ENCODE measurements around the gene TM4SF20. TPM values are rescaled to one million over a fixed set of nuclear protein-coding genes. Genes with fewer than 3 reads are reported as not detected.

The TM4SF20 gene
- polyA plus RNA-seq, 1 of the 3 experiments (the other 2 are of a cell fraction): 0.03 TPM

GRCh38 chr2:227320305-227321094 is 58.6 kb downstream of the TM4SF20 start (continued):
- TF ChIP-seq, protein P1, sequence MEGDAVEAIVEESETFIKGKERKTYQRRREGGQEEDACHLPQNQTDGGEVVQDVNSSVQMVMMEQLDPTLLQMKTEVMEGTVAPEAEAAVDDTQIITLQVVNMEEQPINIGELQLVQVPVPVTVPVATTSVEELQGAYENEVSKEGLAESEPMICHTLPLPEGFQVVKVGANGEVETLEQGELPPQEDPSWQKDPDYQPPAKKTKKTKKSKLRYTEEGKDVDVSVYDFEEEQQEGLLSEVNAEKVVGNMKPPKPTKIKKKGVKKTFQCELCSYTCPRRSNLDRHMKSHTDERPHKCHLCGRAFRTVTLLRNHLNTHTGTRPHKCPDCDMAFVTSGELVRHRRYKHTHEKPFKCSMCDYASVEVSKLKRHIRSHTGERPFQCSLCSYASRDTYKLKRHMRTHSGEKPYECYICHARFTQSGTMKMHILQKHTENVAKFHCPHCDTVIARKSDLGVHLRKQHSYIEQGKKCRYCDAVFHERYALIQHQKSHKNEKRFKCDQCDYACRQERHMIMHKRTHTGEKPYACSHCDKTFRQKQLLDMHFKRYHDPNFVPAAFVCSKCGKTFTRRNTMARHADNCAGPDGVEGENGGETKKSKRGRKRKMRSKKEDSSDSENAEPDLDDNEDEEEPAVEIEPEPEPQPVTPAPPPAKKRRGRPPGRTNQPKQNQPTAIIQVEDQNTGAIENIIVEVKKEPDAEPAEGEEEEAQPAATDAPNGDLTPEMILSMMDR (IDR thresholded peaks at IDR 0.05): no peak
- TF ChIP-seq, protein P2, sequence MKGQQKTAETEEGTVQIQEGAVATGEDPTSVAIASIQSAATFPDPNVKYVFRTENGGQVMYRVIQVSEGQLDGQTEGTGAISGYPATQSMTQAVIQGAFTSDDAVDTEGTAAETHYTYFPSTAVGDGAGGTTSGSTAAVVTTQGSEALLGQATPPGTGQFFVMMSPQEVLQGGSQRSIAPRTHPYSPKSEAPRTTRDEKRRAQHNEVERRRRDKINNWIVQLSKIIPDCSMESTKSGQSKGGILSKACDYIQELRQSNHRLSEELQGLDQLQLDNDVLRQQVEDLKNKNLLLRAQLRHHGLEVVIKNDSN (IDR thresholded peaks at IDR 0.05; ENCODE audit: borderline replicate concordance, low read depth): no peak
- TF ChIP-seq, protein P3, sequence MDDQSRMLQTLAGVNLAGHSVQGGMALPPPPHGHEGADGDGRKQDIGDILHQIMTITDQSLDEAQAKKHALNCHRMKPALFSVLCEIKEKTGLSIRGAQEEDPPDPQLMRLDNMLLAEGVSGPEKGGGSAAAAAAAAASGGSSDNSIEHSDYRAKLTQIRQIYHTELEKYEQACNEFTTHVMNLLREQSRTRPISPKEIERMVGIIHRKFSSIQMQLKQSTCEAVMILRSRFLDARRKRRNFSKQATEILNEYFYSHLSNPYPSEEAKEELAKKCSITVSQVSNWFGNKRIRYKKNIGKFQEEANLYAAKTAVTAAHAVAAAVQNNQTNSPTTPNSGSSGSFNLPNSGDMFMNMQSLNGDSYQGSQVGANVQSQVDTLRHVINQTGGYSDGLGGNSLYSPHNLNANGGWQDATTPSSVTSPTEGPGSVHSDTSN (IDR thresholded peaks at IDR 0.05): no peak
- TF ChIP-seq FOXJ3 (CRISPR knock-in tag; IDR thresholded peaks at IDR 0.05) (no peak), TAF1 (IDR thresholded peaks at IDR 0.05; ENCODE audit: borderline replicate concordance, low read depth, low read length) (no peak), POLR2AphosphoS5 (IDR thresholded peaks at IDR 0.05; ENCODE audit: low read depth, low read length) (no peak), EZH2phosphoT487 (IDR thresholded peaks at IDR 0.05; ENCODE audit: borderline replicate concordance, low read depth) (no peak)

DNA sequence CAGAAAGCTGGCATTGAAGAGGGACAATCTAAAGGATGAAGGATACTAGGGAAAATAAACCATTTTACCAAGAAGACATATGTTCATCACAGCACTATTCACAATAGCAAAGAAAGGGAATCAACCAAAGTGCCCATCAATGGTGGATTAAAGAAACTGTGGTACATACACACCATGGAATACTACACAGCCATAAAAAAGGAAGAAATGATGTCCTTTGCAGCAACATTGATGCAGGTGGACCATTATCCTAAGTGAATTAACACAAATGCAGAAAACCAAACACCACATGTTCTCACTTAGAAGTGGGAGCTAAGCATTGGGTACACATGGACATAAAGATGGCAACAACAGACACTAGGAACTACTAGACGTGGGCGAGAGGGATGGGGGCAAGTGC is 61.3 kb downstream of the TM4SF20 start:
- no peak overlapping the region for H3K9ac ChIP-seq
- no peaks in the 10 kb centered on the region for H3K4me1 ChIP-seq (ENCODE audit: control insufficient read depth in 1 of 2, insufficient read depth in 2 of 2, low read depth in 1 of 2, low read length in 1 of 2)
- CTCF ChIA-PET: no interaction called here
- H2AFZ ChIP-seq (ENCODE audit: low read depth): no peak overlapping the region
- no peaks in the 10 kb centered on the region for H3K36me3 ChIP-seq (replicated peaks in 1 of 2; ENCODE audit: control insufficient read depth in 1 of 2, insufficient read depth in 2 of 2, low read length in 1 of 2)
- TF ChIP-seq EP300 (IDR thresholded peaks at IDR 0.05; ENCODE audit: borderline replicate concordance in 1 of 2, low read depth in 1 of 2, low read length in 1 of 2) (no peak), EZH2phosphoT487 (IDR thresholded peaks at IDR 0.05; ENCODE audit: borderline replicate concordance, low read depth) (no peak), SMC3 (IDR thresholded peaks at IDR 0.05; ENCODE audit: low read depth, low read length) (no peak), RCOR1 (IDR thresholded peaks at IDR 0.05; ENCODE audit: low read length) (no peak)
- TF ChIP-seq, protein P4, sequence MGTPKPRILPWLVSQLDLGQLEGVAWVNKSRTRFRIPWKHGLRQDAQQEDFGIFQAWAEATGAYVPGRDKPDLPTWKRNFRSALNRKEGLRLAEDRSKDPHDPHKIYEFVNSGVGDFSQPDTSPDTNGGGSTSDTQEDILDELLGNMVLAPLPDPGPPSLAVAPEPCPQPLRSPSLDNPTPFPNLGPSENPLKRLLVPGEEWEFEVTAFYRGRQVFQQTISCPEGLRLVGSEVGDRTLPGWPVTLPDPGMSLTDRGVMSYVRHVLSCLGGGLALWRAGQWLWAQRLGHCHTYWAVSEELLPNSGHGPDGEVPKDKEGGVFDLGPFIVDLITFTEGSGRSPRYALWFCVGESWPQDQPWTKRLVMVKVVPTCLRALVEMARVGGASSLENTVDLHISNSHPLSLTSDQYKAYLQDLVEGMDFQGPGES (IDR thresholded peaks at IDR 0.05; ENCODE audit: low read depth, low read length): no peak
- no peaks in the 10 kb centered on the region for H3K79me2 ChIP-seq (ENCODE audit: insufficient read depth)
- no peaks in the 10 kb centered on the region for H3K9me3 ChIP-seq
- no peaks in the 10 kb centered on the region for H4K20me1 ChIP-seq (ENCODE audit: insufficient read depth)
- 74% methylated on average over 2 of the region's 2 CpGs for WGBS (ENCODE audit: low lambda C conversion rate)
- POLR2A ChIA-PET: no interaction called here
- no peak overlapping the region for H3K4me2 ChIP-seq
- H3K27ac ChIP-seq (ENCODE audit: low read depth in 2 of 2, low read length in 1 of 2): no peak overlapping the region
- H3K9me2 ChIP-seq: no peaks in the 10 kb centered on the region
- H3K27me3 ChIP-seq (ENCODE audit: insufficient read depth): no peaks in the 10 kb centered on the region
- H3F3A ChIP-seq (replicated peaks; ENCODE audit: insufficient read depth): no peaks in the 10 kb centered on the region
- H3K4me3 ChIP-seq (ENCODE audit: low read depth in 2 of 2, low read length in 1 of 2): no peak overlapping the region
- DNase-seq: no peak
